ENCODE measurements around the gene CASP1.

DNA sequence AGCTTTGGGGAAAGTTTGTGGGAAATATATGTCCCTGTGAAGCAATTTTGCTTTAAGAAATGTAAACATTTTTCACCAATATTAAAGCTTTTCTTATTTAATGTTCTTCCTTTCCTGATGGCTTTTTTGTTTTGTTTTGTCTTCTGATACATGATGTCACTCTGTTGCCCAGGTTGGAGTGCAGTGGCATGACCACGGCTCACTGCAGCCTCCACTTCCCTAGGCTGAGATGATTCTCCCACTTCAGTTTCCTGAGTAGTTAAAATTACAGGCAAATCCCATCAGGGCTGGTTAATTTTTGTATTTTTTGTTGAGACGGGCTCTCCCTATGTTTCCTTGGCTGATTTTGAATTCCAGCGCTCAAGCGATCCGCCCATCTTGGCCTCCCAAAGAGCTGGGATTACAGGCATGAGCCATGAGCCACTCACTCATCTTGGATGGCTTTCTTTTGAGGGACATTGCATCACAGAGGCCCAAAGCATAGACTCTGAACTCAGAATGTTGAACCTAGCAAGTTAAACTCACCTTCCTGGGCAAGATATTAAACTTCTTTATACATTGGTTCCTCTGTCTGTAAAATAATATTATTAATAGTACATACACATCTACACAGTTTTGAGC is 10.8 kb upstream of the CASP1 start:
- TF ChIP-seq, protein P1, sequence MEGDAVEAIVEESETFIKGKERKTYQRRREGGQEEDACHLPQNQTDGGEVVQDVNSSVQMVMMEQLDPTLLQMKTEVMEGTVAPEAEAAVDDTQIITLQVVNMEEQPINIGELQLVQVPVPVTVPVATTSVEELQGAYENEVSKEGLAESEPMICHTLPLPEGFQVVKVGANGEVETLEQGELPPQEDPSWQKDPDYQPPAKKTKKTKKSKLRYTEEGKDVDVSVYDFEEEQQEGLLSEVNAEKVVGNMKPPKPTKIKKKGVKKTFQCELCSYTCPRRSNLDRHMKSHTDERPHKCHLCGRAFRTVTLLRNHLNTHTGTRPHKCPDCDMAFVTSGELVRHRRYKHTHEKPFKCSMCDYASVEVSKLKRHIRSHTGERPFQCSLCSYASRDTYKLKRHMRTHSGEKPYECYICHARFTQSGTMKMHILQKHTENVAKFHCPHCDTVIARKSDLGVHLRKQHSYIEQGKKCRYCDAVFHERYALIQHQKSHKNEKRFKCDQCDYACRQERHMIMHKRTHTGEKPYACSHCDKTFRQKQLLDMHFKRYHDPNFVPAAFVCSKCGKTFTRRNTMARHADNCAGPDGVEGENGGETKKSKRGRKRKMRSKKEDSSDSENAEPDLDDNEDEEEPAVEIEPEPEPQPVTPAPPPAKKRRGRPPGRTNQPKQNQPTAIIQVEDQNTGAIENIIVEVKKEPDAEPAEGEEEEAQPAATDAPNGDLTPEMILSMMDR (IDR thresholded peaks at IDR 0.05), result no peak
- no peak for TF ChIP-seq POLR2A (IDR thresholded peaks at IDR 0.05)
